Esophagus squamous epithelium (tissue), 5 donors: ENCODE measurements around the gene TBC1D7. TPM values are rescaled to one million over a fixed set of nuclear protein-coding genes. Genes with fewer than 3 reads are reported as not detected.

ENCODE experiments used
- DNase-seq: peaks from one replicate; lab custom pipeline; 2025; lab: John Stamatoyannopoulos, UW
- H3K27ac ChIP-seq, 4 donors: fragments of 200-600 bp; sonication (generic); one replicate each; pipeline ENCODE4 v1.5.1; 2016 to 2019; ENCODE audit warnings: mild to moderate bottlenecking in 1 of 4
- H3K27me3 ChIP-seq, 4 donors: fragments of 200-600 bp; sonication (generic); 1 replicate in 3 of 4; 2 replicates in 1 of 4; pipeline versions ENCODE4 v1.5.1 to v1.6.0; 2017 to 2021; ENCODE audit warnings: antibody characterized with exemption in 1 of 4
- H3K36me3 ChIP-seq, 3 donors: fragments of 200-600 bp; sonication (generic); one replicate each; pipeline ENCODE4 v1.5.1; 2016 to 2019
- H3K4me1 ChIP-seq, 3 donors: fragments of 200-600 bp; sonication (generic); one replicate each; pipeline ENCODE4 v1.5.1; 2017 to 2019
- H3K4me3 ChIP-seq, 4 donors: fragments of 200-600 bp; sonication (generic); 1 replicate in 3 of 4; 2 replicates in 1 of 4; pipeline ENCODE4 v1.5.1; 2016 to 2019; ENCODE audit warnings: mild to moderate bottlenecking in 2 of 4, moderate library complexity in 1 of 4
- H3K9me3 ChIP-seq, 3 donors: fragments of 200-600 bp; sonication (generic); one replicate each; pipeline ENCODE4 v1.5.1; 2016 to 2019
- CTCF ChIP-seq, 6 experiments: fragments of 450-650 bp in 4 of 6; fragments of 200-600 bp in 2 of 6; sonication (generic) in 2 of 6; IDR thresholded peaks; one replicate each; pipeline ENCODE4 v1.5.1; 2016 to 2019; ENCODE audit warnings: antibody characterized with exemption in 6 of 6, mild to moderate bottlenecking in 4 of 6, moderate library complexity in 4 of 6
- POLR2A ChIP-seq, 4 donors: fragments of 450-650 bp; IDR thresholded peaks; one replicate each; pipeline ENCODE4 v1.6.1; 2017; ENCODE audit warnings: antibody characterized with exemption in 4 of 4, mild to moderate bottlenecking in 4 of 4, moderate library complexity in 3 of 4
- WGBS, 2 donors: methylation state at CpG; one replicate each; pipeline ENCODE4 v1.1.5; 2018; 5-methylcytosine and 5-hydroxymethylcytosine counted together
- intact Hi-C: fragments of 100-400 bp; cut with DNase I; formaldehyde crosslinking; loops from one replicate; pipeline ENCODE4 v1.15.0; 2022
- total RNA-seq, 4 donors: library from RNA; depleted of rRNA; stranded (reverse); fragments of >200 nt; gene quantifications; one replicate each; pipeline ENCODE4 v1.1.0, GENCODE V29; 2016
- donor health status: DM: yes; HTN: yes; CAD: no.

The TBC1D7 gene
- total RNA-seq, 4 donors from 2014 or later = 8.2 to 13.5 (median 12.6) TPM

- no peaks in the 10 kb centered on the region for H3K9me3 ChIP-seq
These were observed 29.3 kb upstream of the TBC1D7 start for GRCh38 chr6:13357551-13358075.

GRCh38 chr6:13355999-13356785 is 27.9 kb upstream of the TBC1D7 start:
- DNase-seq = no peak
- TF ChIP-seq POLR2A (IDR thresholded peaks at IDR 0.05) = no peak
- TF ChIP-seq CTCF (IDR thresholded peaks at IDR 0.05) = no peak
- Histone ChIP-seq H3K27me3 (no peaks in the 10 kb centered on the region), H3K27ac (peak overlapping the region; percentile 60 to 69 (median 65)), H3K9me3 (no peaks in the 10 kb centered on the region), H3K4me1 (peaks cover 4 to 44% (median 16%) of the 10 kb centered on the region in 3 donors), H3K4me3 (no peak overlapping the region), H3K36me3 (no peaks in the 10 kb centered on the region)
- intact Hi-C loops = no loop called here
- WGBS, 2 donors = 34 to 45% methylated on average over 6 of the region's 6 CpGs

More at GRCh38 chr6:13357551-13358075, 29.3 kb upstream of the TBC1D7 start:
- no peak for TF ChIP-seq CTCF (IDR thresholded peaks at IDR 0.05)
- TF ChIP-seq POLR2A (IDR thresholded peaks at IDR 0.05) = no peak
- Histone ChIP-seq H3K4me1 (peaks cover 4 to 40% (median 14%) of the 10 kb centered on the region in 3 donors), H3K27ac (no peak overlapping the region), H3K4me3 (no peak overlapping the region), H3K36me3 (peaks cover 0 to 4% (median 0%) of the 10 kb centered on the region in 3 donors), H3K27me3 (no peaks in the 10 kb centered on the region)
- DNase-seq = no peak
- WGBS, 2 donors = 79 to 83% methylated on average over 14 of the region's 14 CpGs
- intact Hi-C loops = no loop called here

GRCh38 chr6:13355043-13355945 is 27.0 kb upstream of the TBC1D7 start:
- no peak for TF ChIP-seq POLR2A (IDR thresholded peaks at IDR 0.05)
- no peak for DNase-seq
- Histone ChIP-seq H3K27ac (peak overlapping the region; percentile 60 to 69 (median 65)), H3K9me3 (no peaks in the 10 kb centered on the region), H3K4me1 (peaks cover 4 to 50% (median 19%) of the 10 kb centered on the region in 3 donors), H3K4me3 (no peak overlapping the region), H3K36me3 (no peaks in the 10 kb centered on the region), H3K27me3 (no peaks in the 10 kb centered on the region)
- intact Hi-C loops = no loop called here
- WGBS, 2 donors = 28 to 30% methylated on average over 6 to 7 of the region's 7 CpGs

- Histone ChIP-seq H3K27me3 (no peaks in the 10 kb centered on the region), H3K4me3 (no peak overlapping the region), H3K27ac (peak overlapping the region; percentile 60 to 69 (median 65)), H3K4me1 (peaks cover 4 to 50% (median 19%) of the 10 kb centered on the region in 3 donors), H3K9me3 (no peaks in the 10 kb centered on the region), H3K36me3 (no peaks in the 10 kb centered on the region)
- intact Hi-C loops = no loop called here
- no peak for TF ChIP-seq POLR2A (IDR thresholded peaks at IDR 0.05)
- no peak for TF ChIP-seq CTCF (IDR thresholded peaks at IDR 0.05)
- DNase-seq = no peak
- WGBS, 2 donors = 60 to 65% methylated on average over 12 to 13 of the region's 13 CpGs
These were observed 26.1 kb upstream of the TBC1D7 start for GRCh38 chr6:13354331-13355042.

- Histone ChIP-seq H3K4me3 (no peak overlapping the region), H3K27me3 (no peaks in the 10 kb centered on the region), H3K4me1 (peaks cover 4 to 41% (median 19%) of the 10 kb centered on the region in 3 donors), H3K27ac (no peak overlapping the region), H3K9me3 (no peaks in the 10 kb centered on the region), H3K36me3 (no peaks in the 10 kb centered on the region)
- no peak for TF ChIP-seq POLR2A (IDR thresholded peaks at IDR 0.05)
- no peak for TF ChIP-seq CTCF (IDR thresholded peaks at IDR 0.05)
- intact Hi-C loops = no loop called here
- DNase-seq = no peak
- 93 to 97% methylated on average over 9 of the region's 9 CpGs for WGBS, 2 donors
These were observed 23.8 kb upstream of the TBC1D7 start for GRCh38 chr6:13352165-13352564.
